SK-N-SH (cell line): ENCODE measurements around the gene VLDLR.

Experiments
- RAD21 ChIP-seq: IDR thresholded peaks from 2 replicates; pipeline ENCODE4 v1.6.1; 2012; ENCODE audit warnings: mild to moderate bottlenecking, low read length
- TAF1 ChIP-seq: IDR thresholded peaks from 2 replicates; pipeline ENCODE4 v1.6.1; 2012; ENCODE audit warnings: low read depth, mild to moderate bottlenecking, low read length, moderate library complexity, borderline replicate concordance
- USF2 ChIP-seq: fragments of 150-350 bp; IDR thresholded peaks from 2 replicates; pipeline ENCODE4 v1.6.1; 2017; ENCODE audit warnings: antibody characterized with exemption, low read length, low read depth, borderline replicate concordance
- YY1 ChIP-seq: IDR thresholded peaks from 2 replicates; pipeline ENCODE4 v1.4.0; 2012; ENCODE audit warnings: low read depth, mild to moderate bottlenecking

DNA sequence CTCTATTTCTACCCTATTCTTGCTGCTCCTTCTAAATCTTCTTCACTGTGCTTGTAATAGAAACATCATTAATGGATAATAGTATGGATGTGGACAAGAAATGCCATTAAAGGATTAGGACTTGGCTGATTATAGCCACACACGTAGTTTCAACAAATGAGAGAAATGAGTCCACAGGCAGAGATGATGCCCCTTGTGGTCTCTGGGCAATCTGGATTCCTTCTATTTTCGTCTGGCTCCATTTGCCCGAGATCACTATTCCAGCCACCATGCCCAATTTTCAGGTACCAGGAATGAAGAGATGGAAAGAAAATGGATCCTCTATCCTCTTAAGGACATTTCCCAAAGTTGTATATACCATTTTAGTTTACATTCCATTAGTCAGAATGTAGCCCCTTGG lies 13.2 kb downstream of the VLDLR start:
- no peak for TF ChIP-seq YY1
- TF ChIP-seq USF2 = no peak
- no peak for TF ChIP-seq TAF1
- no peak for TF ChIP-seq RAD21
